Fibroblast of skin of scalp (primary cell): Measurements from ENCODE around the gene SLC22A25. TPM values are rescaled to one million over a fixed set of nuclear protein-coding genes. Genes with fewer than 3 reads are reported as not detected.
"Not testable (repeated sequence)": the region's sequence is repeated elsewhere in the genome, so short reads cannot be mapped to it uniquely, and the experiment has no call there.

Experiments used
- DNase-seq: peaks from one replicate; pipeline ENCODE4 v3.0.0-alpha.2; 2013
- polyA plus RNA-seq, 2 experiments: library from polyadenylated mRNA; unstranded; fragments of 120-200 nt; gene quantifications; one replicate each; pipeline ENCODE4 v1.2.1, GENCODE V29; 2013; ENCODE audit not compliant: insufficient read length in 2 of 2

Gene SLC22A25
- polyA plus RNA-seq (2013, experiment 1 of 2; ENCODE audit: insufficient read length) = not detected
- not detected for polyA plus RNA-seq (2013, experiment 2 of 2; ENCODE audit: insufficient read length)

GRCh38 chr11:63243533-63243932, at the start of gene SLC22A25:
Gene SLC22A25, minus strand, starts transcription at chr11:63243599. Its CDS starts 13,947 bp downstream, at chr11:63229652.
- no peak for DNase-seq

DNA sequence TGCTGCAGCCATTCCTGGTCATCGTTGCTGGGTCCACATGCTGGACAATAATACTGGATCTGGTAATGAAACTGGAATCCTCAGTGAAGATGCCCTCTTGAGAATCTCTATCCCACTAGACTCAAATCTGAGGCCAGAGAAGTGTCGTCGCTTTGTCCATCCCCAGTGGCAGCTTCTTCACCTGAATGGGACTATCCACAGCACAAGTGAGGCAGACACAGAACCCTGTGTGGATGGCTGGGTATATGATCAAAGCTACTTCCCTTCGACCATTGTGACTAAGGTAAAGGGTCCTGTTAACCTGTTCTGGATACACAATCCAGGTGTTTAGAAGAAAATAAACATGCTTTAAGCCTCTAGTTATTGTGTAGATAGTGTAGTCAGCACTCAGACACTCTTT, 46.9 kb upstream of the SLC22A25 start:
- DNase-seq = no peak

- DNase-seq = no peak
Measured at GRCh38 chr11:63289658-63290057, 46.3 kb upstream of the SLC22A25 start.

DNA sequence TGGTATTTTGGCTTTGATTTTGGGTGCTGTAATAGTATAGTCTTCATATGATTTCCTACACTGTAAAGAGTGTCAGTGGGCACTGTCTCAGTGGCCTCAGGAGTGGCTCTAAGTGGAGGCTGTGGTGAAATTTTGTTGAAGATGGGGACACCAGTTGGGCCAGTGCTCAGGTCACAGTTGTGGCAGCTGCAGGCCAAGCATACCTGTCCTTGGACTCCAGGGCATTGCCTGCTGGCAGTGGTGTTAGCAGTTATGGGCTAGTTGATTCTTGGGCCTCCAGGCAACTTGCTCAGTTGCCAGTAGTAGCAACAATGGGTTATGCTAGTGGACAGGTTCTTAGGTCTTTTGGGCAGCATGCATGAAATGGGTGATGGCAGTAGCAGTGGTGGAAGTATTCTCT, 39.2 kb upstream of the SLC22A25 start:
- DNase-seq = no peak

DNA sequence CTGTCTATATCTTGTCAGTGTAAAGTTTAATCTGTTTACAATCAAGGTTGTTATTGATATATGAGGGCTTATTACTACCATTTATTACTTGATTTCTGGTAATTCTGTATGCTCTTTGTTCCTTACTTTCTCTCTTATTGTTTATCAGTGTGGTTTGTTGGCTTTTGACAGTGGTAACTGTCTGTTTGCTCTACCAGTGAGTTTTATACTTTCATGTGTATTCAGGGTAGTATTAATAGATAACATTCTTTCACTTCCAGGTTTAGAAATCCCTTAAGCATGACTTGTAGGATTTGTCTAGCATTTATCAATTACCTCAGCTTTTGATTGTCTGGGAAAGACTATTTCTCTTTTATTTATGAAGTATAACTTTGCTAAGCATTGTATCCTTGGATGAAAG, 37.5 kb upstream of the SLC22A25 start:
- no peak for DNase-seq

- DNase-seq = no peak
Measured at GRCh38 chr11:63277345-63277943, 34.0 kb upstream of the SLC22A25 start.

GRCh38 chr11:63274776-63275175, 31.4 kb upstream of the SLC22A25 start:
- no peak for DNase-seq

GRCh38 chr11:63273685-63274084, 30.3 kb upstream of the SLC22A25 start:
- no peak for DNase-seq

DNA sequence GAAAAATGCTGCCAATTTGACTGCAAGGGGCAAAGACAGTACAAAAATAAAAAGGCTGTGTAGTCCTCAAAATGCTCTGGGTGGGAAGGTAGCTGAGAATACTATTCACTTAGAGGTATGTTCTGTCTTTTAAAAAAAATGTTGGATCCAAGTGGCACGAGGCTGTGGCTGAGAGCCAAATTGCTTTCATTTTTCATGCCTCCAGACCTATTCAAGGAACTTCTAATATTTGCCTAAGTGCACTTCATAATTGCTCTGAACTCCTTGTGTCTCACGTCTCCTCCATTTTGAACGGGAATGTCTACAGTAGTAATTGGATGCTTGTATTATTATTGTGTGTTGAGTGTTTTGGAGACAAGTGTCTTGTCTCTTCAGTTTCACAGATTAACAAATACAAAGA, 19.1 kb upstream of the SLC22A25 start:
- DNase-seq = no peak

DNA sequence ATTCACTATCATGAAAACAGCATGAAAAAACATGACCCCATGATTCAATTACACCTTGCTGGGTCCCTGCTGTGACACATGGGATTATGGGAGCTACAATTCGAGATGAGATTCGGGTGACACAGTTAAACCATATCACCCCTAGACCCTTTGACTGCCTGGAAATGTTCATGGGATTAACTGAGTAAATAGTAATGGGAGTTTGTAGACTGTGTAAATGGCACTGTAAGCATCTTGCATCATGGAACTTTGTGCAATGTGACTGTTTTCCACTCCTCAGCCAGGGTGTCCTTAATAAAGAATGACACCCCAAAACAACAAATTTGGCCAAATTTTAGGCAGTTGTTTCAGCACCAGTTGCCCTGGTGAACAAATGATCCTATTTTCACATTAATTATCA, 7.9 kb upstream of the SLC22A25 start:
- DNase-seq = no peak

DNA sequence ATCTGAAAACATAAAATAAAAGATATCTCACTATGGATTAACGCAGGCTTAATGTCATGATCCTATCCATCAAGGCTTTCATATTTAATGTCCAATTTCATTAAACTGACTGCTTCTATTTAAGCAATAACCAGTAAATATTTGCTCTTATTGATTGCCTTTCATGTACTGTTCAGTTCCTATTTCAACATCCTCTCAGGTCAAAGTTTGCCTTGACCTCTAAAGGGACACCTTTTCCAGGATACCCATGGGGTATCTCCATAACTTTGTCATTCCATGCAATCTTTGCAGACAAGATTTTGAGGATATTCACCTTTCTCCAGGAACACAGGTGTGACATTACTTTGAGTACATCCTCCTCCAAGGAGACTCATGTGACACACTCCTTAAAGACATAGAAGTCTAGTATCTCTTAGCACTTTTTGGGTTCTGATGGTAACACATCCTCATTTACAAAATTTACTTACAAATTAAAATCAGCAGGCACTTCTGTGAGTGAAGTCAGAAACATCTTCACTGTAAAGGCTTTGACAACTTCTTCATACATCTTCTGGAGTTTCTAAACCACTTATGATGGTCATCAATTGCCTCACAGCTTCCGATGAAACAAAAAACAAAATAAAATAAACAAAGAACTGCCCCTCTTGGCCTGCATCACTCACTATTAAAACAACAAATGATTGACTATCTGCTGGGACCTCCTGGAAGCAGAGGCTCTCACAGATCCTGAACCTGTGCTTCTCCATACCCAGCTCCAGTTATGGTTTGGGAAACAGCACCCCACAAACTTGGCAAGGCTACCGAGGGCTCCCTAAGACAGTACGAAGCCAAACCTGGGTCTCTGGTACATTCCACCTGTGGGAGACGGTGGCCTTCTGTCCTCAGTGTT, 7.0 kb upstream of the SLC22A25 start:
- DNase-seq = no peak

- DNase-seq = no peak
Measured at GRCh38 chr11:63248966-63249365, 5.6 kb upstream of the SLC22A25 start.

DNA sequence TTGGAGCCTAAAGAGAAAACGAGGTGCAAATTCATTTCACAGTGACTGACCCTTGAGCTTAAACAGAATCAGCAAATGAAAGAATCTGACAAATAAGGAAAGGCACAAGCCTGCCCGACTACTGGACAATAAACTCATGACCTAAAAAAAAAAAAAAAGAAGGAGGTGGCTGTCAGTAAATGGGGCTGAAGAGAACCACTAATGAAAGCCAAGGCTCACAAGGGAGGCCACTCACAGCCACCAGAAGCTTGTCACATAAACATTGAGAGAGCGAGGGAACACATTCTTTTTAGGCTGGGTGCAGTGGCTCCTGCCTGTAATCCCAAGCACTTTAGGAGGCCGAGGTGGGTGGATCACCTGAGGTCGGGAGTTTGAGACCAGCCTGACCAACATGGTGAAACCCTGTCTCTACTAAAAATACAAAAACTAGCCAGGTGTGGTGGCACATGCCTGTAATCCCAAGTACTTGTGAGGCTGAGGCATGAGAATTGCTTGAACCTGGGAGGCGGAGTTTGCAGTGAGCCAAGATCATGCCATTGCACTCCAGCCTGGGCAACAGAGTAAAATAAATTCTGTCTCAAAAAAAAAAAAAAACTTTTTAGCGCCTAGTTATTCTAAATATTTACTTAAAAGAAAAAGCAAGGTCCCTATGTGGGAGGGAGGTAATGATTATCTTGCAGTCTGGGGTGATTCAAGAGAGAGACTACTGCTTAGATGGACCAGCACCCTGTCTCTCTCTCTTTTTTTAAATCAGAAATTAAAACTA, 4.0 kb upstream of the SLC22A25 start:
- not testable (repeated sequence) for DNase-seq

GRCh38 chr11:63246045-63246444, 2.6 kb upstream of the SLC22A25 start:
- DNase-seq = no peak

DNA sequence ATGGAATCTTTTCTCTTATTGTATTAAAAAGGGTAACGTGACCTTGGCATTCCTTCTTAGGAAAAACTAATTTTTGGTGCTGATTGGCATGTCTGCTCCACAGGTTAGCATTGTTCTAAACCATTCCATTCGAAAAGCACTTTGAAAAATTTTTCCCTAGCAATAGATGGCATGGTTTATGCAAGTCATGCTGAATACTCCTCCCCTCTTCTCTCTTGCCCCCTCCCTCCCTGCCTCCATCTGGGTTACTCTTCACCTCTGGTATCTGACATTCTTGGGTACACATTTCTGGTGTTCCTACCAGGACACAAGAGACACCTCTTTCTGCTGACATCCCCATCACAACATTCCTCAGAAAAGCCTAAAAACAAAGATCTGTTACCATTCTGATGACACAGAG, 1.5 kb upstream of the SLC22A25 start:
- DNase-seq = no peak

GRCh38 chr11:63242089-63242781, 1.2 kb downstream of the SLC22A25 start:
- DNase-seq = no peak

DNA sequence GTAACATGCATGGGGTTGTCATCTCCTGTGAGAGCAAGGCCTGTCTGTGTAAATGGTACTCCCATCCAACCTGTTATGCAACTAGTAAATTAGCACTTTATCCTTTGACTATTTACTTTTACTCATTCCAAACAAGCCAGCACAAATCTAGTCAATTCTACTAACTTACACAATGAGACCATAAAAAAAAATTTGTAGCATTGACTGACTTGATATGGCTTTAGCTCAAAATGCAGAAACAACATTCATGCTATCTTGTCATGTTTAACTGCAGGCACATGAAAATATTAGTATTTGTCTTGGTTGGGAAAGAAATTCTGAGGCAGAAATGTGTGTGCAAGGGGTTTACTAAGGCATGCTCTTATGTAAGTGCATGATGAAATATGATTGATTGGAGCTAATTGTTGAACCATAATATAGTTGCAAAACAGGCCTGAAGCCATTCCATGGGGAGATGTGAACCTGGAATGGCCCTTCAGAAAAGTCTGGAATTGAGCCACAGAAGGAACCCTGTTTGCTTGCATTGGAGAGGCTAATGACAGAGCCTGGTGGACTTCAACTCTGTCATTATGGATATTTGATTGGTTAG, 2.5 kb downstream of the SLC22A25 start:
- DNase-seq = no peak

- no peak for DNase-seq
Measured at GRCh38 chr11:63240098-63240497, 3.3 kb downstream of the SLC22A25 start.

- no peak for DNase-seq
Measured at GRCh38 chr11:63239254-63239653, 4.1 kb downstream of the SLC22A25 start.

- no peak for DNase-seq
Measured at GRCh38 chr11:63237413-63237812, 6.0 kb downstream of the SLC22A25 start.

- not testable (repeated sequence) for DNase-seq
Measured at GRCh38 chr11:63235471-63236461, 7.6 kb downstream of the SLC22A25 start.
